Measurements from ENCODE around the gene PROB1.
A peak's percentile ranks its signal among the peaks of the same experiment; 100 is the strongest.
"Not testable (repeated sequence)": the region's sequence is repeated elsewhere in the genome, so short reads cannot be mapped to it uniquely, and the experiment has no call there.

PROB1 gene

DNA sequence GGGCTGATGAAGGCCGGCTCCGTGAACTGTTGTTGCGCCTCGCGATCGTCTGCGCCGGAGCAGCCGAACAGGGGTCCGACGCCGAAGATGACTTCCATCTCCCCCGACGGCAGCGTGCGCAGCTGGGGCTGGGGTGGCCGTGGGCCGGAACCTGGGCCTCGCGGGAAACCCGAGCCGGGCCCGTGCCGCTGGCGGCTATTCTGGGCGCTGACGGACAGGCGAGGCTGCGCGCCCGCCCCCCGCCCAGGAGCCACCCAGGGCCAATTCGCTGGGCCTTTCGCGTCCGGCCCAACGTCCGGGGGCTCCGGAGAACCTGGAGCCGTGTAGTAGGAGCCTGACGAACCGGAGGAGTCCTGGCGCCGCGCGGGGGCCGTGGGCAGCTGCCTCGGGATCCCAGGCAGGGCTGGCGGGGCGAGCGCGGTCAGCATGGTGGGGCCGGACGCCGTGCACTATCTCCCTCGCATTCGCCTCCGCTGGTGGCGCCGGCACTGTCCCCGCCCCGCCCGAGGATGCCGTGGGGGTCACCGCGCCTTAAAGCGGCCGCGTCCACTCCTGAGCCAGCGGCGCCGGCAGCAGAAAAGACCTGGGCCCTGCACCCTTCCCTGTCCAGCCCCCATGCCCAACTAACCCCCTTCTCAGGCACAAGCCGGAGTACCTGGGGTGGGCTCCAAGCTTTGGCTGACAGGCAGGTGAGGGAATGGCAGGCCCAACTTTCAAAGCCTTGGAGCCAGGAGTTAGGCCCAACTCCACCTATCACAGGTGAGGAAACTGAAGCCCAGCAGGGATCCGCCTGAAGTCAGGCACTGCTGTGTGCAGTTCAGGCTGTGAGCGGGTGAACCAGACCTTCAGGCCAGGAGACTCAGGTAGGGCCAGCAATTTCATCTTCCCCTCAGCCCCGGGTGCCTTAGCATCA, at the start of gene PROB1:
Gene PROB1 (minus strand): TSS at position 451 of the 913 bp plus-strand sequence. CDS start 23 bp downstream, at position 428.
- FAIRE-seq = no peak

GRCh38 chr5:139443831-139444453, 49.0 kb upstream of the PROB1 start:
- FAIRE-seq = no peak

DNA sequence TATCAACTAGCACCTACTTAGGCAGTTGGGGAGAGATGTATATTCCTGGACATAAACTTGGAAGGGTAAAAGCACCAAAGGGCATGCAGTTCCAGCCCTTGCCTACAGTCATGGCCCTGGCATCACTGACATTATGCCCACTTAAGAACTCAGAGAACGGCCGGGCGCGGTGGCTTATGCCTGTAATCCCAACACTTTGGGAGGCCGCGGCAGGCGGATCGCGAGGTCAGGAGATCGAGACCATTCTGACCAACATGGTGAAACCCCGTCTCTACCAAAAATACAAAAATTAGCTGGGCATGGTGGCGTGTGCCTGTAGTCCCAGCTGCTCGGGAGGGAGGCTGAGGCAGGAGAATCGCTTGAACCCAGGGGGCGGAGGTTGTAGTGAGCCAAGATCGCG, 45.5 kb upstream of the PROB1 start:
- not testable (repeated sequence) for FAIRE-seq

- no peak for FAIRE-seq
Observed at GRCh38 chr5:139439013-139439903, 44.4 kb upstream of the PROB1 start, which contains the start of gene DNAJC18. Gene DNAJC18 (minus strand): TSS chr5:139439525. CDS start chr5:139439445, 80 bp downstream.

GRCh38 chr5:139438707-139439012, 43.8 kb upstream of the PROB1 start:
- no peak for FAIRE-seq

DNA sequence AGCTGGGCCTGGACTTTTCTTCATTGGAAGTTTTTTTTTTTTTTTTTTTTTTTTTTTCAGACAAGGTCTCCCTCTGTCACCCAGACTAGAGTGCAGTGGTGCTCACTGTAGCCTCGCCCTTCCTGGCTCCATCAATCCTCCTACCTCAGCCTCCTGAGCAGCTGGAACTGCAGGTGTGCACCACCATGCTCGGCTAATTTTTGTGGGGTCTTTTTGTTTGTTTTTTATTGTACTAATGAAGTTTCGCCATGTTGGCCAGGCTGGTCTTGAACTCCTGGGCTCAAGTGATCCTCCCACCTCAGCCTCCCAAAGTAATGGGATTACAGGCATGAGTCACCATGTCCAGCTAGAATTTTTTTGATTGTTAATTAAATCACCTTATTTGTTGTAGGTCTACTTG, 40.8 kb upstream of the PROB1 start:
- no peak for FAIRE-seq

- no peak for FAIRE-seq
Observed at GRCh38 chr5:139431706-139432105, 36.8 kb upstream of the PROB1 start.

- no peak for FAIRE-seq
Observed at GRCh38 chr5:139430015-139430414, 35.1 kb upstream of the PROB1 start.

DNA sequence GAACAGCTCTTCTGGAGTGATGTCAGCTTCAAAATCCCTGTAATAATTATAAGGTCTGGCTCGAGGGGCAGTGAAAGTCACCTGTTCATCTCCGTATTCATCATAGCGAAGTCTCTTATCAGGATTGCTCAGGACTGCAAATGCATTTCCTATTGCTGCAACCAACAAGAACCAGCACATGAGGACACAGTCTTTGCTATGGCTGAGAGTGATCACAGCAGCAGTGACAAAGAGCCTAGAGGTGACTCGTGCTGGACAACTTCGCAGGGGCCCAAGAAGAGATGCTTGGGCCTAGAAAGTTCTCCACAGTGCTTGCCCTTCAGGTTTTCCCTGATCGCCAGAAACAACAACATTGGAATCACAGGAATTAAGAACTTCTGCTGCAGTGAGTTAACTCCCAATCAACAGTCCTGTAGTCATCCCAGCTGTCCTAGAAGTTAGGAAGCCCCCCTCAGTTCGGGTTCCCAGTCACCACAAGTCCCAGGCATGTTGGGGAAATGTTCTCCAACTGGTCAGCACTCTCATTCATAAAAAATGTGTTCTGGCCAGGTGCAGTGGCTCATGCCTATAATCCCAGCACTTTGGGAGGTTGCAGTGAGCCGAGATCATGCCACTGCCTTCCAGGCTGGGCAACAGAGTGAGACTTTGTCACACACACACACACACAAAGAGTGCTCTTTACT, 31.4 kb upstream of the PROB1 start:
- no peak for FAIRE-seq

GRCh38 chr5:139425497-139425896, 30.6 kb upstream of the PROB1 start:
- no peak for FAIRE-seq

GRCh38 chr5:139422307-139422893, 27.5 kb upstream of the PROB1 start:
- FAIRE-seq = peak; percentile 90

GRCh38 chr5:139419226-139420192, 24.6 kb upstream of the PROB1 start:
- no peak for FAIRE-seq

DNA sequence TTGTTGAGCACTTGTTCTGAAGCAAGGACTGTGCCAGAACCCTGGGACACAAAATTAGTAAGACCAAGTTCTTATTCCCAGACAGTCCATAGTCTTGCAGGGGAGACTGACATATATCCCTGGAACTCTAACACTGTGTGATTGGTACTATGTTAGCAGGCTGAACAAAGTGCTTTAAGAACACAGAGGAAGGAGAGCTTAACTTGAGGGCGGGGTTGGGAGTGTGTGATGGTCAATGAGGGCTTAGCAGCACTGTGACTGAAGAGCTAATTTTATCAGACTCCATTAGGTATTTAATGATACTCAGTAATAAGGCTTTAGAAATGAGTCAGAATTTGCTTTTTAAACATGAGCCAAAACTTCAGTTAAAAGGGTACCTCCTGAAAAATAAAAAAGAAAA, 23.9 kb upstream of the PROB1 start:
- no peak for FAIRE-seq

- FAIRE-seq = no peak
Observed at GRCh38 chr5:139417214-139417613, 22.3 kb upstream of the PROB1 start.

DNA sequence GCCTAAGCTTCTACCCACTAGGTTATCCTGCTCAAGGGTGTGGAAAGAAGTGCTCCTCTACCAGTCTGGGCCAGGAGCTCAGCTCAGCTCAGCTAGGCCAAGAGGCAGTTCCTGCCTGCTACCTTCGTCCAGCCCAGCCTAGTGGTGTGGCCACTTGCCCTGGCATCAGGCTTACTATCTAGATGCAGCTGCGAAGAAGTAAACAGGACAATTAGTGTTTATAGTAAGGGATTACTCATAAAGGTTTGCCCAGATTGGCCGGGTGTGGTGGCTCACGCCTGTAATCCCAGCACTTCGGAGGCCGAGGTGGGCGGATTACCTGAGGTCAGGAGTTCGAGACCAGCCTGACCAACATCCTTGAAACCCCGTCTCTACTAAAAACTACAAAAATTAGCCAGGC, 21.7 kb upstream of the PROB1 start:
- no peak for FAIRE-seq

DNA sequence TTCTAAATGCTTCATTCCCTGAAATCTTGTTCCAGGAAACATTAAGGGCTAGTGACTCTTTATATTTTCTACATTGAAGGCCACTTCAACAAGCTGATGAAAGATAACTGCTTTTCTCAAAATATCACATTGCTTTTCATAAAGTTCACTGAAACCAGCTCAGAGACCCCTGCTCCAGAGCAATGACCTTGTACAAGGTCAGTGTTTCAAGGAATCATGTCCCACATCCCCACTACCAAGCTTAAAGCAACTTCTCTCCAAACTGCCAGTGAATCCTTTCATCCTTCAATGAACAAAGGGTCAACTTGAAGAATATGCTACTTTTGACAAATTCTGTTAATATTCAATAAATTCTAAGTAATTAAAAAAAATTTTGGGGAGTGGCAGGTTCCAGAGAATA, 21.0 kb upstream of the PROB1 start:
- FAIRE-seq = no peak

DNA sequence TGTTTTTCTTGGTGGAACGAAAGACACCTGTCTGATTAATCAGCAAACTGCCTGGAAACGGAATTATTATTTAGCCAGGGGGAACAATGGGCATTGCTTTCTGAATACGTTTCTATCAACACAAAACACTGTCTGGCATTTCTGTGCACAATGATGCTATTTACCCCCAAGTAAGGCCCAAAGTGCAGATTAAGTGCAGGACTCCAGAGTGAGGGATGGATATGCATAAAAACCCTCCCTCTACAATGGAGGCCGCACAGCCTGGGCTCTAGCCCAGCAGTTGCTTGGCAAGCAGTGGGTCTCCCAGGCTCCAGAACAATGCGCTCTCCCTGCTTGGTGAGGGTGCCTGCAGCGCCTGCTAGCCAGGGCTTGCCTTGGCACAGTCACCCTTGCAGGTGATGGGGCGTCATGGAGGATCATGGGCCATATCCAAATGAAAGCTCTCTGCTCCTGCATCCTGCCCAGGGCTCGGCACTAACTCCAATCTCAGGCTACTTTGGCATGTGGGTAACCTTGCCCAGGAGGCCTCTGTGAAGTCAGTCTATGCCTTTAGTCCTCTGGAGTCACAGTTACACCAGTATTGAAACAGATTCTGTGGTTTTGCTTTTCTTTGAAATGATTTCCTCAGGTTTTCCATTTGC, 20.4 kb upstream of the PROB1 start:
- FAIRE-seq = no peak

GRCh38 chr5:139414581-139415130, 19.8 kb upstream of the PROB1 start:
- FAIRE-seq = no peak

DNA sequence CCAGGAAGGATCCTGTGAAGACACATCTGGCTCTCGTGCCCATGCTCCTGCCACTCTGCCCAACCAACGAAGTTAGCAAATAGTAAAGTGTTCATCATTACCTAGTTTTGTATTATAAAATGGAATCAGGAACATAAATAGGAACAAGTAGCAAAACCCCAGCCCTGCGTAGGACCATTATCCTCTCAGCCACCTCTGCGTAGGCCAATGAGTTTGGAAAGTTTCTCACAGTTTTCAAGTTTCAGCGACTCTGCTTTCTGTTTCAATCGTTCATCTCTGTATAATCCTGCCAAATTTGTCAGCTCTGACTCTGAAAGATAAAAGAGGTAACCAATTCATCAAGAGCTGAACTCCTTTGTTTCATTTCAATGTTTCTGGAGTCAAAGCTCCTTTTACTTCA, 19.1 kb upstream of the PROB1 start:
- no peak for FAIRE-seq

DNA sequence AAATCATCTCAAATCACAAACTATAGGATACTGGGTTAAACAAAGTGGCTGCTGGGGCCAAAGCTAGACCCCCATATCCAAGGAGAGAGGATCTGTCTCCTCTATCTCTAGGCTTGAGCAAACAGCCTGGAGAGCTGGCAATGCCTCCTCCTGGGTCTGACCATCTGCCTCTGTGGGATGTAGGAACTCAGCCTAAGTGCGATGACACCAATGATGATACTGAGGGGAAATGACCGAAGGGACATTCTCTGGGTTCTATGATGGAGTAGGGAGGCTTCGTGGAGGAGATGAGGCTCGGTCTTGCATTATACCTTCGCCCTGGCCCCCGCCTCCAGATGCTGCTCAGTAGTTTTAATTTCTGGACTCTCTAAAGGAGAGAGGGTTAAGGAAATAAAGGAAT, 18.2 kb upstream of the PROB1 start:
- FAIRE-seq = no peak
